Stimulated activated CD8-positive, alpha-beta memory T cell treated with anti-CD3 and anti-CD28 coated beads, Interleukin-7, amount 100 ng/mL, for 24 hours (primary cell): ENCODE measurements around the gene TRO.

ENCODE experiments used
- DNase-seq: peaks from one replicate; pipeline ENCODE4 v3.0.0-alpha.2; 2020; ENCODE audit warnings: low read depth

Gene TRO

DNA sequence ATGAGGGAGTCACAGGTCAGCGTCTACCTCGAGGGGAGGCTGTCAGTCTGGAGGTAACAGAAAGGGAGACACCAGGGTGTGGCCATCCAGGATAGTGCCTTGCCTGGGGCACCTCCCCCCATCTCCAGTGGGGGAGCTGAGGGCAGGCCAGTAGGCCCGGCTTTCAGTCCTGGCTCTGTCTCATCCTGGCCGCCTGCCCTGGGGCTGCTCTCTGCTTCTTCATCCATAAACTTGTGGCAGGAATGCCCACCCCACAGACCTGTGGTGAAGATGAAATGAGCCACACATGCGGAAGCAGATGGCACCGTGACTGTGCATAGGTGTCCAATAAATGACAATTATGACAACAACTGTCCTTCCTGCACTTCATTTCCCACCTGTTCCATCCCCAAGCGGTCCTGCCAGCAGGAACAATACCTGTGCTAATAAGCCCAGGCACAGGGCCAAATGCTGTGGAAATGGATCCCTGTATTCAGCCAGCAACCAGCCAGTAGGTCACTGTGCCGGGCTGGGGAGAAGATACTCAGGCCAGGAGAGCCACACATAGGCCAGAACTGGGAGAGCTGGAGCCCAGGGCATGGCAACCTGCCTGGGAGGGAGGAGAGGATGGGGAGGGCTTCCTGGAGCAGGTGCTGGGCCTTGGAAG is 30.2 kb downstream of the TRO start:
- DNase-seq: no peak

GRCh38 chrX:54961750-54962149 is 41.1 kb downstream of the TRO start:
- no peak for DNase-seq

DNA sequence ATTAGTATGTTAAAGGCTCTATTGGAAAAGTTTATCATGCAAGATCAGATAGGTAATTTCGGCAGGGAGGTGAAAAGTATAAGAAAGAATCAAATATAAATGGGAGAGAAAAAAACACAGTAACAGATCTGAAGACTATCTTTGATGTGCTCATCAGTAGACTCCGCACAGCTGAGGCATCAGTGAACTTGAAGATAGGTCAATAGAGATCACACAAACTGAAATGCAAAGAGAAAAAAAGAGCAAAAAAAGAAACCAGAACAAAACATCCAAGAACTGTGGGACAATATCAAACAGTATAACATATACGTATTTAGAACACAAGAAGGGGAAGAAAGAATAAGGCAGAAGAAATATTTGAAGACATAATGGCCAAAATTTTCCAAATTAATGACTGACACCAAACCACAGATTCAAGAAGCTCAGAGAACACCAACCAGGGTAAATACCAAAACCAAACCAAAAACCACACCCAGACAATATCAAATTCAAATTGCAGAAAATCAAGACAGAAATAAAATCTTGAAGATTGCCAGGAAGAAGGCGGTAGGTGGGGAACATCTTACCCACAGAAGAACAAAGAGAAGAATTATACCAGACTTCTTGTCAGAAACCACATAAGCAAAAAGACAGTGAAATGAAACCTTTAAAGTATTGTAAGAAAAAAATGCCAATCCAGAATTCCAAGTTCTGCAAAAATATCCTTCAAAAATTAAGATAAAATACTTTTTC is 44.3 kb downstream of the TRO start:
- DNase-seq: no peak

DNA sequence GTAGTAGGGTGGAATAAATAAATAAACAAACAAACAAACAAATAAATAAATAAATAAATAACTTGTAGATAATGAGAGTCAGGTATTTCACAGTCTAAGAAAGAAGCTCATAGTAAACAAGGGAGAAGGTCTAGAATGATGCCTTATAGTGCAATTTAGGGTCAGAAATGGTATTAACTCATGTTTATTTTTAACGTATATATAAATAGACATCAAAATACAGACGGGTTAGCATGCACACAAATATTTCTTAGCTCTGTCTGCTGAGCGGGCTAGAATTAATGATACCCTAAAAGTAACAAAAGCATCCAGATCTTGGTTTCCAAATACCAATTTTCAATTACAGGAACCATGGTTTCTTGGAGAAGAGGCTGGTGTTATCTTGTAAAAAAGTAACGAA is 56.8 kb downstream of the TRO start:
- DNase-seq: no peak

DNA sequence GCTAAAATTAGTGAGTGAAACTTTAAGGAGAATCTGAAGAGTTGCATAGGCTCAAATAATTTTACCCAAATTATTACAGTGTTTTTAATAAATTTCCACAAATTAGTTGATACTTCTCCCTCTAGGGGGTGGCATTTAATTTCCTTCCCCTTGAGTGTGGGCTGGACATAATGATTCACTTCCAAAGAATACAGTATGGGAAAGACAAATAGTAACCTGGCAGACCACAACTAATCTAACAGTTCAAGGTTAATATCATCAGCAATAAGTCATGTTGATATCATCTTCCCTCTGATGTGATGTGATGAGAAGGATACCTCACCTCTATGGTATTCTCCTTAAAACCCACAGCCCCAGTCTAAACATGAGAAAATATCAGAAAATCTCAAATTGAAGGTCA is 57.8 kb downstream of the TRO start:
- no peak for DNase-seq

DNA sequence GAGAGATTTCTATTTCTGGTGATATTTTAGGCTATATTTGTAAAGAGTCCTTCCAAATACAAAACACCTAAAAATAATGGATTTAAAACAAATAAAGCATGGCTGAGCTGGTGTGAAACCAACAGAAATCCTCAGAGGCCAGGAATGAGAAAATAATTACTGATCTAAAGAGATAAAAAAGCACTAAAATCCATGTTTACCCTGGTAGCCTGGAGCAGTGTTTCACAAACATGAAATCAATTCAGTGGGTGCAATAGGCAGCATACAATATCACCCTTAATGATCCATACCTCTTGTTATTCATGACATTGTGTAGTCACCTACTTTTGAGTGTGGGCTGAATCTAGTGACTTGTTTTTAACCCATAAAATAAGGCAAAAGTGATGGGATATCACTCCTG is 58.8 kb downstream of the TRO start:
- no peak for DNase-seq

GRCh38 chrX:54980334-54980733 is 59.7 kb downstream of the TRO start:
- DNase-seq: no peak
